HG02885 (cell line): ENCODE measurements around the gene NEDD4L.
"Not testable (repeated sequence)": the region's sequence is repeated elsewhere in the genome, so short reads cannot be mapped to it uniquely, and the experiment has no call there.

ENCODE experiments used
- ATAC-seq: cut with Tn5 transposase; IDR thresholded peaks from one replicate; pipeline ENCODE4 v1.9.1; 2021; ENCODE audit warnings: mild to moderate bottlenecking; ENCODE audit not compliant: unreplicated experiment, poor library complexity

NEDD4L gene

GRCh38 chr18:58143386-58143785 lies 99.4 kb downstream of the NEDD4L start:
- ATAC-seq, result no peak

- ATAC-seq, result no peak
These were observed 100.1 kb downstream of the NEDD4L start for GRCh38 chr18:58144106-58144505.

- no peak for ATAC-seq
These were observed 100.8 kb downstream of the NEDD4L start for GRCh38 chr18:58144671-58145285.

GRCh38 chr18:58146099-58146498 lies 102.1 kb downstream of the NEDD4L start:
- ATAC-seq, result no peak

- ATAC-seq, result peak; percentile 69
These were observed 105.0 kb downstream of the NEDD4L start for GRCh38 chr18:58148954-58149471.

GRCh38 chr18:58150772-58151171 lies 106.7 kb downstream of the NEDD4L start:
- ATAC-seq, result no peak

- ATAC-seq, result no peak
These were observed 108.2 kb downstream of the NEDD4L start for GRCh38 chr18:58152216-58152615.

- no peak for ATAC-seq
These were observed 108.9 kb downstream of the NEDD4L start for GRCh38 chr18:58152891-58153290.

- ATAC-seq, result no peak
These were observed 112.5 kb downstream of the NEDD4L start for GRCh38 chr18:58156516-58156915.

GRCh38 chr18:58157237-58157636 lies 113.2 kb downstream of the NEDD4L start:
- ATAC-seq, result no peak

- ATAC-seq, result no peak
These were observed 114.0 kb downstream of the NEDD4L start for GRCh38 chr18:58158008-58158407.

GRCh38 chr18:58158459-58158858 lies 114.4 kb downstream of the NEDD4L start:
- ATAC-seq, result no peak

GRCh38 chr18:58161659-58162058 lies 117.6 kb downstream of the NEDD4L start:
- no peak for ATAC-seq

- no peak for ATAC-seq
These were observed 118.1 kb downstream of the NEDD4L start for GRCh38 chr18:58162127-58162526.

- no peak for ATAC-seq
These were observed 119.1 kb downstream of the NEDD4L start for GRCh38 chr18:58163004-58163590.

- no peak for ATAC-seq
These were observed 122.3 kb downstream of the NEDD4L start for GRCh38 chr18:58166278-58166844.

GRCh38 chr18:58167073-58167472 lies 123.0 kb downstream of the NEDD4L start:
- ATAC-seq, result no peak

GRCh38 chr18:58168221-58168620 lies 124.2 kb downstream of the NEDD4L start:
- no peak for ATAC-seq

GRCh38 chr18:58168993-58169392 lies 125.0 kb downstream of the NEDD4L start:
- no peak for ATAC-seq

- no peak for ATAC-seq
These were observed 125.4 kb downstream of the NEDD4L start for GRCh38 chr18:58169472-58169871.

- ATAC-seq, result not testable (repeated sequence)
These were observed 126.0 kb downstream of the NEDD4L start for GRCh38 chr18:58170036-58170435.

- ATAC-seq, result no peak
These were observed 128.0 kb downstream of the NEDD4L start for GRCh38 chr18:58172031-58172430.
